ENCODE results near the gene TTLL4.

DNA sequence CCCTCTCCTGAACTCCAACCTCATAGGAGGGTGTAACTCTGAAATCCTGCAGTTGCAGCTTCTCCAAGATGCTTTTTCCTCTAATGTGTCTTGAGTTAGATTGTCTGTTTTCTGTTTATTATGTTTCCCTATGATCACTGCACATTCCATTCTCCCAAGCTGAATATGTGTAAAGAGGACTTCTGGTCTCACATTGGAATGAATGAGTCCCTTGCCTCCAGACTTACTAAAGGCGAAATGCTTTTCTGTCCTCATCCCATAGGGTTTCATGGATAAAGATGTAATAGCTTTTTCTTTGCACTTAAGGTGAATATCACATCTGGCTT is 35.8 kb downstream of the TTLL4 start:
- TF ChIP-seq, protein P1, sequence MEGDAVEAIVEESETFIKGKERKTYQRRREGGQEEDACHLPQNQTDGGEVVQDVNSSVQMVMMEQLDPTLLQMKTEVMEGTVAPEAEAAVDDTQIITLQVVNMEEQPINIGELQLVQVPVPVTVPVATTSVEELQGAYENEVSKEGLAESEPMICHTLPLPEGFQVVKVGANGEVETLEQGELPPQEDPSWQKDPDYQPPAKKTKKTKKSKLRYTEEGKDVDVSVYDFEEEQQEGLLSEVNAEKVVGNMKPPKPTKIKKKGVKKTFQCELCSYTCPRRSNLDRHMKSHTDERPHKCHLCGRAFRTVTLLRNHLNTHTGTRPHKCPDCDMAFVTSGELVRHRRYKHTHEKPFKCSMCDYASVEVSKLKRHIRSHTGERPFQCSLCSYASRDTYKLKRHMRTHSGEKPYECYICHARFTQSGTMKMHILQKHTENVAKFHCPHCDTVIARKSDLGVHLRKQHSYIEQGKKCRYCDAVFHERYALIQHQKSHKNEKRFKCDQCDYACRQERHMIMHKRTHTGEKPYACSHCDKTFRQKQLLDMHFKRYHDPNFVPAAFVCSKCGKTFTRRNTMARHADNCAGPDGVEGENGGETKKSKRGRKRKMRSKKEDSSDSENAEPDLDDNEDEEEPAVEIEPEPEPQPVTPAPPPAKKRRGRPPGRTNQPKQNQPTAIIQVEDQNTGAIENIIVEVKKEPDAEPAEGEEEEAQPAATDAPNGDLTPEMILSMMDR (IDR thresholded peaks at IDR 0.05): no peak
- no peak for TF ChIP-seq POLR2A (IDR thresholded peaks at IDR 0.05)
